HEK293T (cell line): ENCODE data around the gene SYS1.

Source experiments
- ARNT ChIP-seq: fragments of 450-650 bp; IDR thresholded peaks from 2 replicates; pipeline ENCODE4 v1.6.1; 2017; ENCODE audit warnings: mild to moderate bottlenecking
- BHLHE40 ChIP-seq: fragments of 450-650 bp; IDR thresholded peaks from 2 replicates; pipeline ENCODE4 v1.6.1; 2016; ENCODE audit warnings: mild to moderate bottlenecking, moderate library complexity, borderline replicate concordance
- FOXM1 ChIP-seq: fragments of 450-650 bp; IDR thresholded peaks from 2 replicates; pipeline ENCODE4 v1.6.1; 2017; ENCODE audit warnings: mild to moderate bottlenecking, borderline replicate concordance
- NFRKB ChIP-seq: fragments of 450-650 bp; IDR thresholded peaks from 2 replicates; pipeline ENCODE4 v1.6.1; 2016; ENCODE audit warnings: mild to moderate bottlenecking, moderate library complexity
- SP1 ChIP-seq: fragments of 450-650 bp; IDR thresholded peaks from 2 replicates; pipeline ENCODE4 v1.6.1; 2017
- SUZ12 ChIP-seq: fragments of 450-650 bp; IDR thresholded peaks from 2 replicates; pipeline ENCODE4 v1.6.1; 2016; ENCODE audit warnings: mild to moderate bottlenecking

DNA sequence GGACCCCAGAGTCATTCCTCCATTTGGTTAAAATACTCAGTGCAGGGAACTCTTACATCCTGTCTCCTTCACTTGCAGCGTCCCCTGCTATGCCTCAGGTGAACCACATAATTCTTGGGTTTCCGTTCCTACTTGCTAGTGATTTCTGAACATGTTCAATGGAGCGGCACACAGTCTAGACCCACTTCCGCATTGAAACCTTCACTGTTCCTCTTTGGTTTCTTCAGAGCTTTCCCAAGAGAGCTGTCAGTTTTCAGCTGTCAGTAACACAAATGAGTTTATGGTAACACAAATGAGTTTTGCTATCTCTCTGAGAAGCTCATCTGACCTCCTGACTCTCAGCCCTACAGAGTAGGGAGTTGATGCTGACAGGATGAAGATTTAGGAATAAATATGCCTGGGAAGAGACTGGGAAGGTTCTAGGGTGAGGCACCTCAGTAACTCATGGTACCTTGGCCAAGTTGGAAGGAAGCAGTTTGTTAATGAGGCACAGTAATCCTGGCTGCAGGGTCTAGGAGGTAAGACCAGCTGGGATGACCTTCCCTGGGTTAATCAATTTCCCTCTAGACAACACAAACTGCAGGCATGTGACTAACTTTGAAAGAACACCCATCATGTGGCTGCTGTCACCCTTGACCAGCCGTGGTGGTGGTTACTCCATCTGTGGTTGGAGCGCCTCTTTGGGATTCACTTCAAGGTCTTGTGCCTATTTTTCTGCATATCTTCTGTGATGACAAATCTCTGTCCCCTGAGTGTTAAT, 5.4 kb downstream of the SYS1 start:
- TF ChIP-seq BHLHE40, result no peak
- TF ChIP-seq SP1, result no peak
- no peak for TF ChIP-seq FOXM1
- TF ChIP-seq SUZ12, result no peak
- TF ChIP-seq NFRKB, result no peak
- no peak for TF ChIP-seq ARNT
